Kidney (tissue), 14 donors: ENCODE results near the gene MLH3. TPM values are rescaled to one million over a fixed set of nuclear protein-coding genes. Genes with fewer than 3 reads are reported as not detected.

Source experiments
- DNase-seq, 5 donors: peaks; one replicate each; pipeline ENCODE4 v3.0.0-alpha.2; 2013 to 2020
- FAIRE-seq: peaks from 2 replicates; lab custom pipeline; 2012; peaks lifted over from hg19 to GRCh38; lab: Jason Lieb, UNC
- H3K27ac ChIP-seq, 2 donors: one replicate each; pipeline ENCODE4 v1.7.0; 2013; ENCODE audit warnings: low read depth in 2 of 2, low read length in 2 of 2, inconsistent platforms in 1 of 2
- H3K27me3 ChIP-seq: one replicate; pipeline ENCODE4 v1.7.1; 2013; ENCODE audit warnings: low read length, inconsistent platforms; ENCODE audit not compliant: control insufficient read depth, insufficient read depth
- H3K36me3 ChIP-seq, 3 donors: one replicate each; pipeline versions ENCODE4 v1.7.0 to v1.7.1; 2013; ENCODE audit warnings: low read length in 3 of 3, control low read depth in 1 of 3, inconsistent platforms in 1 of 3; ENCODE audit not compliant: insufficient read depth in 3 of 3, control insufficient read depth in 2 of 3
- H3K4me1 ChIP-seq, 3 donors: one replicate each; pipeline versions ENCODE4 v1.7.0 to v1.7.1; 2013; ENCODE audit warnings: low read length in 3 of 3, inconsistent platforms in 1 of 3, low read depth in 1 of 3; ENCODE audit not compliant: control insufficient read depth in 2 of 3, insufficient read depth in 2 of 3
- H3K4me3 ChIP-seq, 3 donors: one replicate each; pipeline versions ENCODE4 v1.7.0 to v1.8.1; 2013; ENCODE audit warnings: low read length in 3 of 3, control low read depth in 1 of 3, inconsistent platforms in 1 of 3
- H3K9ac ChIP-seq, 3 donors: one replicate each; pipeline versions ENCODE4 v1.7.0 to v1.7.1; 2013; ENCODE audit warnings: low read length in 3 of 3, control low read depth in 1 of 3, inconsistent platforms in 1 of 3
- H3K9me3 ChIP-seq, 3 donors: one replicate each; pipeline versions ENCODE4 v1.7.0 to v1.7.1; 2013; ENCODE audit warnings: low read length in 3 of 3, control low read depth in 1 of 3, inconsistent platforms in 1 of 3; ENCODE audit not compliant: control insufficient read depth in 2 of 3, insufficient read depth in 1 of 3
- CTCF ChIP-seq: IDR thresholded peaks from 3 replicates; pipeline ENCODE4 v1.5.1; 2012; ENCODE audit warnings: mild to moderate bottlenecking, moderate library complexity, borderline replicate concordance; ENCODE audit not compliant: insufficient read depth; ENCODE audit errors: extremely low read depth
- intact Hi-C: fragments of 100-400 bp; cut with DNase I; formaldehyde crosslinking; loops from one replicate; pipeline ENCODE4 v1.11.1; 2022
- polyA plus RNA-seq: library from polyadenylated mRNA; stranded (reverse); fragments of 350-450 nt; fragmentation: Illumina TruSeq; extraction: RNeasy Lipid Tissue Mini Kit (QIAGEN cat#74804); gene quantifications from one replicate; pipeline ENCODE4 v1.2.3, GENCODE V29; 2014; ENCODE audit warnings: low read depth, low replicate concordance; ENCODE audit not compliant: insufficient read depth
- total RNA-seq: library from RNA; stranded (reverse); fragmentation: NEBNext Ultra II Directional; extraction: Animal tissue kit (Norgen Biotek cat#: 25700); gene quantifications from one replicate; pipeline ENCODE4 v1.2.1, GENCODE V29; 2021
- donor health status: control.
- donor health status: control.
- donor health status: control.
- donor health status: control.
- donor health status: control.
- donor health status: DM: yes; HTN: yes; CAD: no.
- donor health status: Normal renal cell carcinoma (clear cell type).

MLH3 gene
- total and polyA plus RNA-seq, 2 donors from 2014 or later, result 21.7 to 31.2 TPM

- peaks cover 0 to 15% (median 3%) of the 10 kb centered on the region in 3 donors for H3K4me1 ChIP-seq
- FAIRE-seq, result no peak
Observed at GRCh38 chr14:75049136-75049535, 2.1 kb downstream of the MLH3 start.

GRCh38 chr14:75048101-75048500 lies 3.2 kb downstream of the MLH3 start:
- H3K4me1 ChIP-seq, result peaks cover 0 to 16% (median 3%) of the 10 kb centered on the region in 3 donors
- intact Hi-C loops, result no loop called here

More at GRCh38 chr14:75049136-75049535, 2.1 kb downstream of the MLH3 start:
- DNase-seq, result no peak
- H3K4me3 ChIP-seq, result no peak overlapping the region
- H3K27ac ChIP-seq, result no peak overlapping the region
- intact Hi-C loops, result no loop called here
- TF ChIP-seq CTCF, result no peak
- H3K27me3 ChIP-seq, result no peaks in the 10 kb centered on the region
- no peaks in the 10 kb centered on the region for H3K9me3 ChIP-seq
- no peak overlapping the region for H3K9ac ChIP-seq
- H3K36me3 ChIP-seq, result no peaks in the 10 kb centered on the region

DNA sequence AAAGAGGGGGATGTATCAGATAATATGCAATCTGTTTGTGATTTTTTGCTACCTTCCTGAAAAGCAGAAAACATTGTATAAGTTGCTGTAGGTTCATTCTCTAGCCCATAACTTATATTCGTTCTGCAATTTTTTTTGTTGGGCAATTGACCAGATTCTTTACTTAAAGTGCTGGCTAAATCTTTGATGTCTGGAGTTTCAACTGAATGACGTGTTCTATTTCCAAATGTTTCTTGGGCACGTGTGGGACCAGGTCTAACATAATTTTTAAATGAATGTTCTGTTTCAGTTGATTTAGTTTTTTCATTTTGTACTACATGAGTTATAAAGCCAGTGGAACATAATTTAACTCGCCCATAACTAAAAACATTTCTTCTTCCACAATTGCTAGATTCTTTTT lies 3.8 kb downstream of the MLH3 start:
- Histone ChIP-seq H3K9ac (no peak overlapping the region), H3K4me3 (no peak overlapping the region), H3K27me3 (no peaks in the 10 kb centered on the region), H3K27ac (no peak overlapping the region), H3K4me1 (peaks cover 0 to 17% (median 3%) of the 10 kb centered on the region in 3 donors), H3K36me3 (no peaks in the 10 kb centered on the region), H3K9me3 (no peaks in the 10 kb centered on the region)
- no peak for FAIRE-seq
- TF ChIP-seq CTCF, result no peak
- intact Hi-C loops, result no loop called here
- DNase-seq, result no peak

More at GRCh38 chr14:75048101-75048500, 3.2 kb downstream of the MLH3 start:
- no peak for FAIRE-seq
- Histone ChIP-seq H3K36me3 (no peaks in the 10 kb centered on the region), H3K9ac (no peak overlapping the region), H3K27me3 (no peaks in the 10 kb centered on the region), H3K4me3 (no peak overlapping the region), H3K27ac (no peak overlapping the region), H3K9me3 (no peaks in the 10 kb centered on the region)
- no peak for DNase-seq
- no peak for TF ChIP-seq CTCF

DNA sequence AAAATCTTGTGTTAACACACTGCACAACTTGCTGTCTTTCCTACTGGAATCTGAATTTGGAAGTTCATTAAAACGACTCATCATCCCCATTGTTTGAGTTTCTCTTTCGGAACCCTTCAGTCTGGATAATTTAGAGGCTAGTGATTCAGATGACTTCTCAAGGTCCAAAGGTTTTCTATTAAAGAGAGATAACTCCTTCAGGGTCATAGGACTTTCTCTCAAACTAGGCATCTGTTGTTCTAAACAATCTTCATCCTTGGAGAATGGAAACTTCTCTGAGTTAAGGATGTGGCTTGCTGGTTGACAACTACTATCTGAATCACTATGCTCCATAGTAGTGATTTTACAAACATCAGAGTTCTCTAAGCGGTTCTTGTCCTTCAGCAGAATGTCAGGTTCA lies 4.4 kb downstream of the MLH3 start:
- no peak for TF ChIP-seq CTCF
- Histone ChIP-seq H3K27me3 (no peaks in the 10 kb centered on the region), H3K27ac (no peak overlapping the region), H3K9me3 (no peaks in the 10 kb centered on the region), H3K36me3 (no peaks in the 10 kb centered on the region), H3K4me1 (peaks cover 0 to 22% (median 7%) of the 10 kb centered on the region in 3 donors), H3K4me3 (no peak overlapping the region), H3K9ac (no peak overlapping the region)
- intact Hi-C loops, result no loop called here
- DNase-seq (no peak), FAIRE-seq (no peak)
